ENCODE measurements around the gene CCDC160.

CCDC160 gene

GRCh38 chrX:134294548-134294947, 57.6 kb downstream of the CCDC160 start:
- in situ Hi-C loops (cut with MboI; ENCODE audit: low sequenced_read_pairs), result no loop called here
